GM03348 (cell line): Measurements from ENCODE around the gene CFAP46.

Source experiments
- DNase-seq: peaks from one replicate; pipeline ENCODE4 v3.0.0; 2012; ENCODE audit warnings: low spot score

The CFAP46 gene

DNA sequence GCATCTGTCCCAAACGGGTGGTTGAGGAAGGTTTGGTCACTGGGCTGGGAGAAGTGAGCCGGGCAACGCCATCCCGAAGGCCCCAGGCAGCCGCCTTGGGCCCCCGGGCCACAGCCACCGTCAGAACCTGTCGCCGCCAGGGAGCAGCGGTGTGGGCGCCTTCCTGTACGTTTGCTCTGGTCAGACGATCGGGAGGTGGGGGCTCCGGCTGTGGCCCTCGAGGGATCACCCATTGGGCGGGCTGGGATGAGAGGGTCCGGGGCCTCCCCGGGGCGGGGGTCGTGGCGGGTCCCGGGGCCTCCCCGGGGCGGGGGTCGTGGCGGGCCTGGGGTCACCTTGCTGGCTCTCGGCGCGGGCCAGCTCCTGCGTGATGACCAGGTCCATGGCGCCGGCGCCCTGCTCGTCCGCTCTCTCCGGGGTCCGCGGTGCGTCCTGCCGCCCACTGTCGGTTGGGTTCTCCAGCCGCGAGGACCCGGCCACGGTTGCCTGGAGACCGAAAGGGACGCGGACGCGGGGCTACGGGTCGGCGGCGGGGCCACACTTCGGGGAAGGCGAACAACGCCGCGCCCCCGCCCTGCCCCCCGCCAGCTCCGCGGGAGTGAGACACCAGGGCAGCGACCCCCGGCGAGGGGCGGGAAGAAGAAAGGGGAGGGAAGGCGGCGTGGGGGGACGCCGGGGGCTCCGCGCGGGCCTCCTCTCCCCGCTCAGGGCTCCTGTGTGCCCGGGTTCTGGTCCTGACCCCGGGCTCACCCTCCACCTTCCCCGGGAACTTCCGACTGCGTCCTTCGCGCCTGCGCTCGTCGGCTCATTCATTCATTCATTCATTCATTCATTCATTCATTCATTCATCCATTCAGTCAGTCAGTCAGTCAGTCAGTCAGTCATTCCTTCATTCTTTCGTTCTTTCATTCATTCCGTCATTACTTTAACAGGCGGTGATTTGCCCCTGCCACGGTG, at the start of gene CFAP46:
CFAP46 (minus strand) TSS at position 470 of the 957 bp plus-strand sequence; CDS start at position 384, 86 bp downstream.
- peak; percentile 71 for DNase-seq

DNA sequence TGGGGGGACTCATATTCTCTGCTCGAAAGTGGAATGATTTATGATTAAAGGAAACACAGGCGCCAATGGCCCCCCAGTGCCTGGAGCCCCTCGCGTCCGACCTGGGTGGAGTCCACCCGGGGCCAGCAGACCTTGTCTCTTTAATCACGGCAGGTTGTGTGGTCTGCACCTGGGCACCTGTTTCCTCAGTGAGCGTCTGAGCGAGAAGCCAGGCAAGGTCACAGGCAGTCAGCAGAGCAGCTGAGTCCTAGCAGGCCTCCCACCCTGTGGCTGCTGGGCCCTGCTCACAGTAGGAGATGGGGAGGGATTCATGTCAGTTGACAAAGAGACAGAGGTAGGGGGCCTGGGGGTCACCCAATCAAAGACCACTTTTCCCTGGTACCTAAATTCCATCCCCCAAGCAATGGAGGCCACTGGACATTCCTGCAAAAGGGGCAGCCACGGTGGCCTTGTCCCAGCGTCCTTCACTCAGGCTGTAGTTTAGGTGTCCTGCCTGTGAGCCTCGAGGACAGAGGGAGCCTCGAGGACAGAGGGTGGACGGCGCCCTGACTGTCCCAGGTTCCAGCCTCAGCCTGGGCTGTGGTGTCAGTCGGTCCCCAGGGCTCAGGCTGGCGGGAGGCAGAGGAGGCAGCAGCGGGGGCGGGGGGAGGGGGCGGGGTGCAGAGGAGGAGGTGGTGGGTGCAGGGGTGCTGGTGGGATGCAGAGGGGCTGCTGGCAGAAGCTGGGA, 49.5 kb upstream of the CFAP46 start:
- no peak for DNase-seq

DNA sequence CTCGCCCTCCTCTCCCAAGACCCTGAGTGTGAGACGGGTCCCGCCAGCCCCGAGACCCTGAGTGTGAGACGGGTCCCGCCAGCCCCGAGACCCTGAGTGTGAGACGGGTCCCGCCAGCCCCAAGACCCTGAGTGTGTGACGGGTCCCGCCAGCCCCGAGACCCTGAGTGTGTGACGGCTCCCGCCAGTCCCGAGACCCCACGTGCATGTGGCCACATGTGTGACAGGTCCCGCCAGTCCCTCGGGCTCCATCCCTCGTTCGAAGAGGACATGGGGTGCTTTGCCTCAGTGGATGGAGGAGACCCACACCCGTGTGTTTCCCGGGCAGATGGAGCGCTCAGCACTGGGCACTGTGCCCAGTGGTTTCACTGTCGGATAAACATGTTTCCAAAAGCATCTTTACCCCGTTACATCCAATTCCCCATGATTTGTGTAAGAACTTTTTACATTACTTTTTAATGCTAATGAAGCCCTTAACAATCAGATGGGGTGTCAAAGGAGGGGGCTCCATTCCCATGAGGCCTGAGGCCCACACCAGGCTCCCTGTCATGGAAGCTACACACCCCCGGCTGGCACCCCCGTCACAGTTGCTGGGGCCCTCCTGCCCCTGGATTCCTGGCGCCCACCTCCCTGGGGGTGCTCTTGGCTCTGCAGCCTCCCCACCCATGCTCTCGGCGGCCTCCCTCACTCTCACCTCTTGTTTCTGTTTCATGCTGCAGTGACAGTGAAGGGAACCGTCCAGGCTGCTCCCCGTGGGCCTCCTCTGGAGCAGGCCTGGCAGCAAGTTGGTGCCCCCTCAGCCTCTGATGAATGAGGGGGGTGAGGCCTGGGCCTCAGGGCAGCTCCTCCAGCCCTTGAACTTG, 48.5 kb upstream of the CFAP46 start:
- DNase-seq: no peak

DNA sequence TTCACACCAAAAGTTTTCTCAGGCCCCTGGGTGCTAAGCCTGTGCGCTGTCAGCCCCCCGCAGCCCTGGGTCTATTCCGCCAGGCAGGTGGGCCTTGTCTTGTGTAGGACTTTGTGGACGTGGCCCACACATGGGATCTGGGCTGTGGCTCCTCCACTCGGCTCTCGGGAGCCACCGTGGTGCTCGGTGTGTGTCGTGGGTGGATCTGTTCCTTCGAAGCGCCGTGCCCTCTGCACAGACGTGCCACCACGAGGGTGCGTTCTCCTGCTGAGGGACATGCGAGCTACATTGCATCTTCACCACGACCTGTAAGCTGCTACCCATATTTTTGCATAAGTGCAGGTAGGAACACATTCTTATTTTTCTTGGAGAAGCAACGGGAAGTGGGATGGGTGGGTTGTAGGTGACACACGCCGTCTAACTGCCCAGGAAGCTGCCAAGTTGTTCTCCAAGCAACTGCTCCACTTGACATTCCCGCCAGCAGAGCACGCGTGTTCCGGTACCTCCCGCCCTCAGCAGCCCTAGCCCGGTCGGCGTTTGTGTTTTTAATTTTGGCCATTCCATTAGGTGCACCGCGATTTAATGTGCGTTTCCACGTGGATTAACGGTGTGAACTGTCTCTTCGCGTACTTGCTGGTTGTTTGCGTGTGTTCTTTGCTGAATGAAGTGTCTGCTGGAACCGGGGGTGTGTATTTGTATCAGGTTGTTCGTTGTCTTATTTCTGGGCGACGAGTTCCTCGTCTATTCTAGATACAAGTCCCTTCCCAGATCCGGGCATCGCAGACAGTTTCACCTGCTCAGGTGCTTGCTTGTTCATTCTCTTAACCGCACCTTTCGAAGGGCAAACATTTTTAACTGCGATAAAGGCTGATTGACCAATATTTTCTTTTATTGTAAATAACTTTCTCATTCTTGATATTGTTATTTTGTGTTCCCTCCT, 47.4 kb upstream of the CFAP46 start:
- DNase-seq: no peak

- no peak for DNase-seq
Measured at GRCh38 chr10:132988988-132989387, 46.6 kb upstream of the CFAP46 start.

DNA sequence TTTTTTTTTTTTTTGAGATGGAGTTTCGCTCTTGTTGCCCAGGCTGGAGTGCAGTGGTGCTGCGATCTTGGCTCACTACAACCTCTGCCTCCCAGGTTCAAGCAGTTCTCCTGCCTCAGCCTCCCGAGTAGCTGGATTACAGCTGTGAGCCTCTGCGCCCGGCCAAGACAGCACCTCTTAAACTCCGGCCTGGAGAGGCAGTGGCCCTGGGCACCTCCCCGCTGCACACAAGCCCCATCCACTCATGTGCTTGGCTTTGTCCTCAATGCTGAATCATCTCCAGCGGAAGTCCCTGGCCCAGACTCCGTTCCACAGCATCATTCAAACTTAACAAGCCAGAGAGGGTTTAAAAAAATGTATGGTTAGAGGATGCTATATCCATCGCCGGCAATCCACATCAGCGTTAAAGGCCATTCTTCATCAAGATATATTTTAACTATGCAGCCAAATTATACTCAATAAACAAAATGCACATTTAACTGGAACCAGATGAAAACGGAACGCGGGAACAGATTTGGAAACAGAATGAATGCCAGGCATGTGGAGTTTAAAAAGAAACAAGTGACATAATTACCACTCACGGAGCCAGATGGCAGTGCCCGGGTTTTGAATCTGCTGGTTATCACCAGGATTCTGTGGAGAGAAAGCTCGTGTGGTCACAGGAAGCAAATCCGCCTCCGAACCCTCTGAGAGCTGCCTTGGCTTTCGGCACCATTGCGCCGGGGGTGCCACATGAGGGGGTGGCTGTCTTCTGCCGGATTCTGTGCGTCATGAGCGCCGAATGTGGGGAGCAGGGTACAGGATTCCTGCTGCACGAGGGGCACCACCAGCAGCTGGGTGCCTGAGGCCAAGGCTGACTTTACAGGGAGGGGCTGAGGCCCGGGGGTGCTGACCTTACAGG, 45.6 kb upstream of the CFAP46 start:
- peak; percentile 94 for DNase-seq

GRCh38 chr10:132986978-132987377, 44.6 kb upstream of the CFAP46 start:
- DNase-seq: no peak

DNA sequence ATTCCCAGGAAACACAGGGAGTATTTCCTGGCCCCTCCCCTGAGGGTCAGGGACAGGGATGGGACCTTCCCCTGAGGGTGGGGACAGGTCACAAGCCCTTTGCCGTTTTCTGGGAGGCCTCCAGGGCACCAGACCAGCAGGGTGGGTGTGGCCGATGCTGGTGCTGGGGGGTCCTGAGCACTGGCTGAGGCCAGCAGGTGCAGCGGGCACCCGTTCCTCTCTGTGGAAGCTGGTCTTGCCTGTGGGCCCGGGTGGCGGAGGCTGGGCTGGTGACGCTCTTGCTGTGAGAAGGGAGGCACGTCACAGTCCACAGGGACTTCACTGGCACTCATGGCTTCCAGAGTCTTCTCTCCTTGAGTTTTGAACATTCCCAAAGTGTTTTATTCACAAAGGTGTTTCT, 44.2 kb upstream of the CFAP46 start:
- DNase-seq: no peak

- DNase-seq: no peak
Measured at GRCh38 chr10:132986076-132986475, 43.7 kb upstream of the CFAP46 start.

DNA sequence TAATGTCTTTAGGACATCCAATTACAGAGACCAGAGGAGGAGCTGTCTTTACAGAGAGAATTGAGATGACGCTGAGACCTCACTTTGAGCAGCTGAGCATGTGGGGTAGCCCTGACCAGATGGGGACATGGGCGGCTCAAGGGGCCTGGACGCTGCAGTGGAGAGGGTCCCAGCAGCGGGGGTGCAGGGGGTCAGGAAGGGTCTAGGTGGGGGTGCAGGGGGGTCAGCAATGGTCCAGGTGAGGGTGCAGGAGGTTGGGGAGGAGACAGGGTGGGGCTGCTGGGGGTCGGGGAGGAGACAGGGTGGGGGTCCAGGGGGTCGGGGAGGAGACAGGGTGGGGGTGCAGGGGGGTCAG, 43.2 kb upstream of the CFAP46 start:
- no peak for DNase-seq

GRCh38 chr10:132984801-132985545, 42.6 kb upstream of the CFAP46 start:
- no peak for DNase-seq

DNA sequence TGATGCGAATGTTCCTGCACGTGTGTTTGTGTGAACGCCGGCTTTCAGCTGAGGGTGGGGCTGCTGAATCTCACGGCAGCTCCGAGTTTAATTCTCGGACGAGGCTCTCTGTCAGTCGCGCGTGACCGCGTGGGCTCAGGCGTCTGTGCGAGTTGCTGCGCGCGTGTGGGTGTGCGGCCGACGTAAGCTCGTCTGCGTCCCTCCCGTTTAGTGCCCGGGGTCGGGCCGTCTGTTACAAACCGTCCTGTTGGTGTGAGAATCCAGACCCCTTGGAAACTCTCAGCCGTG, 41.6 kb upstream of the CFAP46 start:
- no peak for DNase-seq

- no peak for DNase-seq
Measured at GRCh38 chr10:132983252-132984007, 41.1 kb upstream of the CFAP46 start.

GRCh38 chr10:132982301-132982989, 40.1 kb upstream of the CFAP46 start:
- no peak for DNase-seq

GRCh38 chr10:132981746-132982145, 39.4 kb upstream of the CFAP46 start:
- no peak for DNase-seq

DNA sequence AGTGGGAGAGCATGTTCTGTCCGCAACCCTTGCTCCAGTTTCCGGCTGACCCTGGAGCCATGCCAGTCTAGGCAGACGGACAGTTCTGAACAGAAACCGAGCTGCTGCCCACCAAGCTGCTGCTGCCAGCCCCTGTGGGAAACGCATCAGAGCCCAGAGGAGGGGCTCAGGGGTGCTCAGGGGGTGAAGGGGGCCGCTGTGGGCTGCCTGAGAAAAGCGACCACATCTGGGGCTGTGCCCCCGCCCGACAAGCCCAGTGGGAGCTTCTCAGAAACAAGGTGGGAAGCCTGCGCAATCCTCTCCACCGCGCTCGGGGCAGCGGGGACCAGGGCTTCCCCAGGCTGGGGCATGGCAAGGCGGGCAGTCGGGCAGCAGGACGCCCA, 38.8 kb upstream of the CFAP46 start:
- DNase-seq: no peak

DNA sequence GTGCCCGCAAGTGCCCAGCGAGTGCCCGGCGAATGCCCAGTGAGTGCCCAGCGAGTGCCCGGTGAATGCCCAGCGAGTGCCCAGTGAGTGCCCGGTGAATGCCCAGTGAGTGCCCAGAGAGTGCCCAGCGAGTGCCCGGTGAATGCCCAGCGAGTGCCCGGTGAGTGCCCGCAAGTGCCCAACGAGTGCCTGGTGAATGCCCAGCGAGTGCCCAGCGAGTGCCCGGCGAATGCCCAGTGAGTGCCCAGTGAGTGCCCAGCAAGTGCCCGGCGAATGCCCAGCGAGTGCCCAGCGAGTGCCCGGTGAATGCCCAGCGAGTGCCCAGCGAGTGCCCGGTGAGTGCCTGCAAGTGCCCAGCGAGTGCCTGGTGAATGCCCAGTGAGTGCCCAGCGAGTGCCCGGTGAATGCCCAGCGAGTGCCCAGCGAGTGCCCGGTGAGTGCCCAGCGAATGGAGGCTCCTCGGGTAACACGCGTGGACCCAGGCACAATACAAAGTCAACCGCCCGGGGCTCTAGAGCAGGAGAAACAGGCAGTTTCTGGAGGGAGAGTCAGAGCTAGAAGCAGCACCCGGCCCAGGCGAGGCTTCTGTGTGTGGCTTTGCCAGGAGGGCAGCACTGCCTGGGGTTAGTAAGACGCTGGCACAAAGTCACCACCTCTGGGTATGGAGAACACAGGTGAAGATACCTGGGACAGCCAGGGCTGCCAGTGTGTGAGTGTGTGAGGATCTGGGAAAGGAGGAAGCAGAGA, 38.2 kb upstream of the CFAP46 start:
- DNase-seq: no peak
